ENCODE measurements around the gene CKAP2.
"Not testable (repeated sequence)": the region's sequence is repeated elsewhere in the genome, so short reads cannot be mapped to it uniquely, and the experiment has no call there.

GRCh38 chr13:52494241-52494640, 39.0 kb downstream of the CKAP2 start:
- not testable (repeated sequence) for TF ChIP-seq CTCF, POLR2A (IDR thresholded peaks at IDR 0.05)
